Naive B cell (primary cell): ENCODE data around the gene TRAF3IP3. TPM values are rescaled to one million over a fixed set of nuclear protein-coding genes. Genes with fewer than 3 reads are reported as not detected.

Experiments used
- ATAC-seq, 2 donors: fragments of 150-1000 bp; cut with Tn5 transposase; 2 replicates each; pipeline ENCODE4 v1.10.0; 2021; ENCODE audit warnings: low read depth in 2 of 2, mild to moderate bottlenecking in 2 of 2, moderate library complexity in 2 of 2
- DNase-seq: peaks from one replicate; pipeline ENCODE4 v3.0.0; 2022
- H3K27ac Mint-ChIP-seq, 6 donors: one replicate each; pipeline ENCODE4 v1.8.0; 2020 to 2022; ENCODE audit warnings: mild to moderate bottlenecking in 6 of 6, mixed read lengths in 6 of 6, moderate library complexity in 5 of 6, inconsistent platforms in 2 of 6
- H3K27me3 Mint-ChIP-seq, 3 donors: one replicate each; pipeline ENCODE4 v1.8.0; 2021 to 2022; ENCODE audit warnings: mixed read lengths in 3 of 3, mild to moderate bottlenecking in 1 of 3
- H3K36me3 Mint-ChIP-seq, 2 donors: one replicate each; pipeline ENCODE4 v1.8.0; 2020 to 2022; ENCODE audit warnings: mixed read lengths in 2 of 2, inconsistent platforms in 1 of 2, mild to moderate bottlenecking in 1 of 2
- H3K4me1 Mint-ChIP-seq, 3 donors: one replicate each; pipeline ENCODE4 v1.8.0; 2020 to 2022; ENCODE audit warnings: mixed read lengths in 3 of 3, inconsistent platforms in 1 of 3, mild to moderate bottlenecking in 1 of 3, moderate library complexity in 1 of 3
- H3K4me3 Mint-ChIP-seq, 8 donors: one replicate each; pipeline ENCODE4 v1.8.0; 2020 to 2022; ENCODE audit warnings: mild to moderate bottlenecking in 8 of 8, mixed read lengths in 8 of 8, moderate library complexity in 8 of 8, inconsistent platforms in 2 of 8
- H3K9me3 Mint-ChIP-seq, 7 donors: one replicate each; pipeline ENCODE4 v1.8.0; 2020 to 2022; ENCODE audit warnings: mixed read lengths in 7 of 7, mild to moderate bottlenecking in 5 of 7, inconsistent platforms in 2 of 7, moderate library complexity in 1 of 7
- polyA plus RNA-seq, 6 donors: library from polyadenylated mRNA; unstranded; fragments of 300-500 nt; fragmentation: Illumina TruSeq; gene quantifications; one replicate each; pipeline ENCODE4 v1.2.3, GENCODE V29; 2021; ENCODE audit warnings: low read depth in 6 of 6

Gene TRAF3IP3
- polyA plus RNA-seq, 6 donors from 2014 or later = 161 to 281 (median 243) TPM

- ATAC-seq = no peak
- no peak for DNase-seq
- Mint-ChIP-seq H3K4me1 (no peaks in the 10 kb centered on the region), H3K27ac (no peak overlapping the region), H3K27me3 (peaks cover 0 to 14% (median 4%) of the 10 kb centered on the region in 3 donors), H3K4me3 (no peak overlapping the region), H3K9me3 (peaks cover 0 to 6% (median 4%) of the 10 kb centered on the region in 7 donors), H3K36me3 (no peaks in the 10 kb centered on the region)
These were observed 31.8 kb upstream of the TRAF3IP3 start for GRCh38 chr1:209723756-209724693.

GRCh38 chr1:209727286-209727685 is 28.6 kb upstream of the TRAF3IP3 start:
- H3K27ac Mint-ChIP-seq = no peak overlapping the region

GRCh38 chr1:209727785-209728184 is 28.1 kb upstream of the TRAF3IP3 start:
- no peaks in the 10 kb centered on the region for H3K4me1 Mint-ChIP-seq
- DNase-seq (no peak), ATAC-seq (no peak)
- H3K4me3 Mint-ChIP-seq = no peak overlapping the region
- H3K36me3 Mint-ChIP-seq = no peaks in the 10 kb centered on the region
- no peaks in the 10 kb centered on the region for H3K9me3 Mint-ChIP-seq
- H3K27me3 Mint-ChIP-seq = peaks cover 0 to 13% (median 2%) of the 10 kb centered on the region in 3 donors
- no peak overlapping the region for H3K27ac Mint-ChIP-seq

More at GRCh38 chr1:209727286-209727685, 28.6 kb upstream of the TRAF3IP3 start:
- Mint-ChIP-seq H3K4me1 (no peaks in the 10 kb centered on the region), H3K4me3 (no peak overlapping the region), H3K36me3 (no peaks in the 10 kb centered on the region), H3K27me3 (peaks cover 0 to 15% (median 1%) of the 10 kb centered on the region in 3 donors), H3K9me3 (no peaks in the 10 kb centered on the region)
- ATAC-seq = no peak
- DNase-seq = no peak

- Mint-ChIP-seq H3K4me3 (no peak overlapping the region), H3K36me3 (no peaks in the 10 kb centered on the region), H3K4me1 (no peaks in the 10 kb centered on the region), H3K27ac (no peak overlapping the region), H3K9me3 (no peaks in the 10 kb centered on the region), H3K27me3 (peaks cover 0 to 13% (median 5%) of the 10 kb centered on the region in 3 donors)
- DNase-seq (no peak), ATAC-seq (no peak)
These were observed 27.4 kb upstream of the TRAF3IP3 start for GRCh38 chr1:209728466-209728865.

- no peak for ATAC-seq
- no peaks in the 10 kb centered on the region for H3K9me3 Mint-ChIP-seq
- DNase-seq = no peak
- peaks cover 0 to 13% (median 9%) of the 10 kb centered on the region in 3 donors for H3K27me3 Mint-ChIP-seq
- H3K4me3 Mint-ChIP-seq = no peak overlapping the region
- H3K4me1 Mint-ChIP-seq = no peaks in the 10 kb centered on the region
- peak overlapping the region in 2 of 6 donors; percentile 67 to 76 for H3K27ac Mint-ChIP-seq
- H3K36me3 Mint-ChIP-seq = no peaks in the 10 kb centered on the region
These were observed 26.4 kb upstream of the TRAF3IP3 start for GRCh38 chr1:209729436-209729835.

GRCh38 chr1:209732725-209733124 is 23.1 kb upstream of the TRAF3IP3 start:
- Mint-ChIP-seq H3K4me1 (no peaks in the 10 kb centered on the region), H3K9me3 (no peaks in the 10 kb centered on the region), H3K4me3 (no peak overlapping the region), H3K36me3 (no peaks in the 10 kb centered on the region), H3K27me3 (peaks cover 8 to 24% (median 9%) of the 10 kb centered on the region in 3 donors), H3K27ac (no peak overlapping the region)
- DNase-seq (no peak), ATAC-seq (no peak)

- Mint-ChIP-seq H3K27ac (no peak overlapping the region), H3K4me1 (no peaks in the 10 kb centered on the region), H3K9me3 (no peaks in the 10 kb centered on the region), H3K27me3 (peaks cover 9 to 26% (median 9%) of the 10 kb centered on the region in 3 donors), H3K36me3 (no peaks in the 10 kb centered on the region), H3K4me3 (no peak overlapping the region)
- ATAC-seq (no peak), DNase-seq (no peak)
These were observed 22.3 kb upstream of the TRAF3IP3 start for GRCh38 chr1:209733409-209734192.

- Mint-ChIP-seq H3K4me3 (no peak overlapping the region), H3K27ac (no peak overlapping the region), H3K4me1 (no peaks in the 10 kb centered on the region), H3K27me3 (peaks cover 9 to 18% (median 9%) of the 10 kb centered on the region in 3 donors), H3K9me3 (no peaks in the 10 kb centered on the region), H3K36me3 (no peaks in the 10 kb centered on the region)
- ATAC-seq = no peak
- DNase-seq = no peak
These were observed 19.2 kb upstream of the TRAF3IP3 start for GRCh38 chr1:209736490-209737117.

GRCh38 chr1:209737118-209737505 is 18.7 kb upstream of the TRAF3IP3 start:
- Mint-ChIP-seq H3K27me3 (peaks cover 9 to 18% (median 9%) of the 10 kb centered on the region in 3 donors), H3K36me3 (no peaks in the 10 kb centered on the region), H3K4me3 (no peak overlapping the region), H3K4me1 (no peaks in the 10 kb centered on the region), H3K27ac (no peak overlapping the region), H3K9me3 (no peaks in the 10 kb centered on the region)
- no peak for ATAC-seq
- DNase-seq = no peak

- peaks cover 4 to 18% (median 9%) of the 10 kb centered on the region in 3 donors for H3K27me3 Mint-ChIP-seq
These were observed 17.6 kb upstream of the TRAF3IP3 start for GRCh38 chr1:209738270-209738669.

GRCh38 chr1:209741193-209741592 is 14.7 kb upstream of the TRAF3IP3 start:
- Mint-ChIP-seq H3K27me3 (peaks cover 0 to 12% (median 9%) of the 10 kb centered on the region in 3 donors), H3K4me3 (no peak overlapping the region), H3K36me3 (no peaks in the 10 kb centered on the region), H3K9me3 (no peaks in the 10 kb centered on the region), H3K27ac (no peak overlapping the region), H3K4me1 (no peaks in the 10 kb centered on the region)
- no peak for DNase-seq
- no peak for ATAC-seq

More at GRCh38 chr1:209738270-209738669, 17.6 kb upstream of the TRAF3IP3 start:
- no peaks in the 10 kb centered on the region for H3K9me3 Mint-ChIP-seq
- ATAC-seq = no peak
- no peaks in the 10 kb centered on the region for H3K4me1 Mint-ChIP-seq
- H3K36me3 Mint-ChIP-seq = no peaks in the 10 kb centered on the region
- H3K27ac Mint-ChIP-seq = no peak overlapping the region
- no peak for DNase-seq
- H3K4me3 Mint-ChIP-seq = no peak overlapping the region

- no peaks in the 10 kb centered on the region for H3K4me1 Mint-ChIP-seq
- H3K27ac Mint-ChIP-seq = no peak overlapping the region
- H3K4me3 Mint-ChIP-seq = no peak overlapping the region
- DNase-seq (no peak), ATAC-seq (no peak)
- peaks cover 0 to 12% (median 9%) of the 10 kb centered on the region in 3 donors for H3K27me3 Mint-ChIP-seq
- no peaks in the 10 kb centered on the region for H3K36me3 Mint-ChIP-seq
- no peaks in the 10 kb centered on the region for H3K9me3 Mint-ChIP-seq
These were observed 14.0 kb upstream of the TRAF3IP3 start for GRCh38 chr1:209741889-209742288.

GRCh38 chr1:209742409-209743144 is 13.3 kb upstream of the TRAF3IP3 start:
- H3K27me3 Mint-ChIP-seq = peaks cover 0 to 5% (median 2%) of the 10 kb centered on the region in 3 donors
- DNase-seq (no peak), ATAC-seq (no peak)
- H3K4me1 Mint-ChIP-seq = peaks cover 0 to 3% (median 1%) of the 10 kb centered on the region in 3 donors
- peak overlapping the region in 1 of 6 donors; percentile 34 for H3K27ac Mint-ChIP-seq
- no peaks in the 10 kb centered on the region for H3K36me3 Mint-ChIP-seq
- H3K9me3 Mint-ChIP-seq = no peaks in the 10 kb centered on the region
- H3K4me3 Mint-ChIP-seq = no peak overlapping the region
